Fibroblast of the conjunctiva (primary cell): Measurements from ENCODE around the gene AFAP1L1.
A peak's percentile ranks its signal among the peaks of the same experiment; 100 is the strongest.

Experiments
- DNase-seq: peaks from one replicate; pipeline ENCODE4 v3.0.0-alpha.2; 2010; ENCODE audit warnings: low read depth

The AFAP1L1 gene

GRCh38 chr5:149271716-149272563 is at the start of gene AFAP1L1:
Gene AFAP1L1 (plus strand): TSS chr5:149271859. CDS start chr5:149271969, 110 bp downstream.
- peak; percentile 24 for DNase-seq

GRCh38 chr5:149223081-149223848 is 48.4 kb upstream of the AFAP1L1 start:
- DNase-seq, result no peak

GRCh38 chr5:149224282-149224681 is 47.4 kb upstream of the AFAP1L1 start:
- no peak for DNase-seq

GRCh38 chr5:149227168-149227826 is 44.4 kb upstream of the AFAP1L1 start:
- no peak for DNase-seq

- DNase-seq, result peak; percentile 91
Measured at GRCh38 chr5:149228618-149229297, 42.9 kb upstream of the AFAP1L1 start.

- no peak for DNase-seq
Measured at GRCh38 chr5:149229298-149229937, 42.2 kb upstream of the AFAP1L1 start.

GRCh38 chr5:149235841-149236240 is 35.8 kb upstream of the AFAP1L1 start:
- DNase-seq, result no peak

GRCh38 chr5:149237662-149238061 is 34.0 kb upstream of the AFAP1L1 start:
- DNase-seq, result no peak

- no peak for DNase-seq
Measured at GRCh38 chr5:149238540-149238939, 33.1 kb upstream of the AFAP1L1 start.

GRCh38 chr5:149239917-149240316 is 31.7 kb upstream of the AFAP1L1 start:
- no peak for DNase-seq

GRCh38 chr5:149240354-149240998 is 31.2 kb upstream of the AFAP1L1 start:
- DNase-seq, result no peak

GRCh38 chr5:149242339-149242738 is 29.3 kb upstream of the AFAP1L1 start:
- DNase-seq, result no peak

- DNase-seq, result no peak
Measured at GRCh38 chr5:149246906-149247305, 24.8 kb upstream of the AFAP1L1 start.

- no peak for DNase-seq
Measured at GRCh38 chr5:149247726-149248125, 23.9 kb upstream of the AFAP1L1 start.

- DNase-seq, result no peak
Measured at GRCh38 chr5:149251546-149251945, 20.1 kb upstream of the AFAP1L1 start.

GRCh38 chr5:149254506-149254905 is 17.2 kb upstream of the AFAP1L1 start:
- DNase-seq, result no peak

- no peak for DNase-seq
Measured at GRCh38 chr5:149256451-149256850, 15.2 kb upstream of the AFAP1L1 start.

GRCh38 chr5:149257131-149257530 is 14.5 kb upstream of the AFAP1L1 start:
- no peak for DNase-seq

GRCh38 chr5:149257889-149258705 is 13.6 kb upstream of the AFAP1L1 start:
- no peak for DNase-seq

- no peak for DNase-seq
Measured at GRCh38 chr5:149260761-149261160, 10.9 kb upstream of the AFAP1L1 start.
